GM10248 (cell line): ENCODE measurements around the gene C11orf98.
"Not testable (repeated sequence)": the region's sequence is repeated elsewhere in the genome, so short reads cannot be mapped to it uniquely, and the experiment has no call there.

Source experiments
- CTCF ChIA-PET: fragments of 300-600 bp; sonication (Branson Sonifier 250); formaldehyde crosslinking; extraction: SDS; loops from one replicate; lab custom pipeline; 2021; ENCODE audit warnings: antibody characterized with exemption; lab: Yijun Ruan, JAX
- POLR2A ChIA-PET: fragments of 350-650 bp; sonication (Branson Sonifier 250); formaldehyde crosslinking; extraction: SDS; loops from one replicate; lab custom pipeline; 2020; ENCODE audit warnings: antibody characterized with exemption; lab: Yijun Ruan, JAX
- DNase-seq: peaks from one replicate; pipeline ENCODE4 v3.0.0; 2012; ENCODE audit errors: extremely low spot score
- CTCF ChIP-seq: IDR thresholded peaks from 2 replicates; pipeline ENCODE4 v1.5.1; 2012; ENCODE audit warnings: mild to moderate bottlenecking, low read depth; ENCODE audit errors: extremely low read depth, missing control alignments, control extremely low read depth

The C11orf98 gene

GRCh38 chr11:62678770-62679696 is 14.0 kb upstream of the C11orf98 start, which contains the start of gene UBXN1:
Gene UBXN1, minus strand, starts transcription at chr11:62679073. Its CDS starts 150 bp downstream, at chr11:62678923.
- TF ChIP-seq CTCF, result no peak
- ChIA-PET CTCF (interaction anchor here (1.0 to 3.5 kb wide), 7 partner anchors 13 to 254 kb away, joined by 3 to 59 read pairs (median 4); partner anchors contain the start of genes C11orf98, CSKMT and LRRN4CL), POLR2A (interaction anchor here (0.5 to 9.8 kb wide), 3 partner anchors 11 to 88 kb away, joined by 3 to 95 read pairs (median 10); partner anchors contain the start of genes C11orf98, CSKMT and TUT1)
- DNase-seq, result peak; percentile 93

- DNase-seq, result no peak
- ChIA-PET CTCF (interaction anchor here (1.0 kb wide), 1 partner anchor 254 kb away, joined by 3 read pairs; no protein-coding TSS in a partner anchor), POLR2A (interaction anchor here (0.5 to 9.8 kb wide), 2 partner anchors 10 to 13 kb away, joined by 10 to 95 read pairs; partner anchors contain the start of genes C11orf98 and CSKMT)
- TF ChIP-seq CTCF, result no peak
These were observed 13.4 kb upstream of the C11orf98 start for GRCh38 chr11:62678433-62678769.

- CTCF ChIA-PET, result interaction anchor here (1.3 to 2.4 kb wide), 4 partner anchors 11 to 25 kb away, joined by 3 to 8 read pairs (median 8); partner anchors contain the start of genes C11orf98, CSKMT and INTS5
- TF ChIP-seq CTCF, result no peak
- POLR2A ChIA-PET, result interaction anchor here (0.7 to 9.8 kb wide), 2 partner anchors 12 to 207 kb away, joined by 7 to 95 read pairs; partner anchors contain the start of genes C11orf98 and CSKMT
- DNase-seq, result no peak
These were observed 12.7 kb upstream of the C11orf98 start for GRCh38 chr11:62677714-62678113.

GRCh38 chr11:62677156-62677555 is 12.1 kb upstream of the C11orf98 start:
- CTCF ChIA-PET, result interaction anchor here (1.2 to 2.4 kb wide), 5 partner anchors 10 to 24 kb away, joined by 3 to 8 read pairs (median 8); partner anchors contain the start of genes C11orf98, CSKMT and INTS5
- DNase-seq, result no peak
- POLR2A ChIA-PET, result interaction anchor here (0.7 to 9.8 kb wide), 2 partner anchors 11 to 207 kb away, joined by 7 to 95 read pairs; partner anchors contain the start of genes C11orf98 and CSKMT
- TF ChIP-seq CTCF, result no peak

- no peak for DNase-seq
- CTCF ChIA-PET, result interaction anchor here (1.2 to 2.4 kb wide), 5 partner anchors 10 to 24 kb away, joined by 3 to 8 read pairs (median 8); partner anchors contain the start of genes C11orf98, CSKMT and INTS5
- TF ChIP-seq CTCF, result no peak
- POLR2A ChIA-PET, result interaction anchor here (9.8 kb wide), 1 partner anchor 11 kb away, joined by 95 read pairs; the partner anchor contains the start of genes C11orf98 and CSKMT
These were observed 11.7 kb upstream of the C11orf98 start for GRCh38 chr11:62676698-62677097.

- DNase-seq, result not testable (repeated sequence)
- CTCF ChIA-PET, result interaction anchor here (2.2 to 2.4 kb wide), 2 partner anchors 8 to 10 kb away, joined by 8 read pairs; partner anchors contain the start of genes C11orf98 and CSKMT
These were observed 10.4 kb upstream of the C11orf98 start for GRCh38 chr11:62675415-62675814.

More at GRCh38 chr11:62675415-62675814, 10.4 kb upstream of the C11orf98 start:
- POLR2A ChIA-PET, result interaction anchor here (0.6 to 9.8 kb wide), 3 partner anchors 10 to 74 kb away, joined by 6 to 95 read pairs (median 6); partner anchors contain the start of genes C11orf98, CSKMT and MTA2
